ENCODE data around the gene SCAF1.

DNA sequence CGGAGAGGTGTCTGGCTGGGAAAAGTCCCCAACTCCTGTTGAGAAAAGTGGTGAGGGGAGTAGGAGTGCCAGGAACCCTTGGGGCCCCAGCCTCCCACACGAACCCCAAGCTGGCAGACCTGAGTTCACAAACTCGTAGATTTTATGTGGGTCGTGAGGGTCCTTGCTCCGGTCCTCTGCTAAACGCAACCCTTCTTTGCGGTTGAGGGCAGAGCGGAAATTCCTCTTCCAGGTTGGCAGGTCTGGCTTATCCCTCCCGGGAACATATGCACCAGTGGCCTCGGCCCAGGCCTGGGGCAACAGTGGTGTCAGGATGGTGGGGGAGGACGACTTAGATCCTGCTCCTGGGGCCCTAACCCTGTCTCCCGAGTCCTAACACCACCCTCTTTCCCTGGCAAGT lies 21.2 kb downstream of the SCAF1 start:
- TF ChIP-seq CTCF (IDR thresholded peaks at IDR 0.05; ENCODE audit: insufficient read depth, low read depth, low read length): no peak
- no peak for TF ChIP-seq EZH2 (IDR thresholded peaks at IDR 0.05; ENCODE audit: insufficient read depth, low read length)

All from astrocyte (in vitro differentiated cells and primary cell).